Activated T-helper 1 cell treated with anti-CD3 and anti-CD28 coated beads, Interleukin-12 subunit alpha, Interleukin-12 subunit beta, Interleukin-2, Interleukin-4 antibody, amounts not matched to agents 30 ng/mL and 10 ng/mL and 1 ng/mL, durations not matched to agents 14 hours and 24 hours and 36 hours (primary cell): Measurements from ENCODE around the gene SMOC1. TPM values are rescaled to one million over a fixed set of nuclear protein-coding genes. Genes with fewer than 3 reads are reported as not detected.
A peak's percentile ranks its signal among the peaks of the same experiment; 100 is the strongest.

ENCODE experiments used
- DNase-seq: peaks from one replicate; pipeline ENCODE4 v3.0.0; 2021; ENCODE audit warnings: low spot score
- H3K27ac Mint-ChIP-seq: one replicate; pipeline ENCODE4 v1.8.0; 2021; ENCODE audit warnings: mild to moderate bottlenecking, mixed read lengths
- H3K27me3 Mint-ChIP-seq: one replicate; pipeline ENCODE4 v1.8.0; 2022; ENCODE audit warnings: mild to moderate bottlenecking, moderate library complexity, mixed read lengths; ENCODE audit not compliant: insufficient read depth
- H3K36me3 Mint-ChIP-seq: one replicate; pipeline ENCODE4 v1.8.0; 2021; ENCODE audit warnings: low read depth, mixed read lengths
- H3K4me1 Mint-ChIP-seq: one replicate; pipeline ENCODE4 v1.8.0; 2021; ENCODE audit warnings: low read depth, mixed read lengths
- H3K4me3 Mint-ChIP-seq: one replicate; pipeline ENCODE4 v1.8.0; 2021; ENCODE audit warnings: mild to moderate bottlenecking, moderate library complexity, mixed read lengths
- H3K9me3 Mint-ChIP-seq: one replicate; pipeline ENCODE4 v1.8.0; 2021; ENCODE audit warnings: mixed read lengths
- intact Hi-C: fragments of 100-400 bp; cut with micrococcal nuclease; formaldehyde crosslinking; loops from one replicate; pipeline ENCODE4 v1.15.1; 2024
- total RNA-seq: library from RNA; stranded (reverse); gene quantifications from 2 replicates; pipeline ENCODE4 v1.2.3, GENCODE V29; 2022

SMOC1 gene
- total RNA-seq, 1 donor from 2014 or later, result not detected

GRCh38 chr14:70019695-70020094, 140.5 kb downstream of the SMOC1 start:
- Mint-ChIP-seq H3K27me3 (peaks cover 11% of the 10 kb centered on the region), H3K4me3 (no peak overlapping the region), H3K36me3 (no peaks in the 10 kb centered on the region), H3K9me3 (no peaks in the 10 kb centered on the region), H3K4me1 (peaks cover 25% of the 10 kb centered on the region), H3K27ac (no peak overlapping the region)
- DNase-seq, result no peak
- intact Hi-C loops, result no loop called here

GRCh38 chr14:70020352-70021170, 141.3 kb downstream of the SMOC1 start:
- no peak for DNase-seq
- peaks cover 25% of the 10 kb centered on the region for H3K4me1 Mint-ChIP-seq
- no peaks in the 10 kb centered on the region for H3K36me3 Mint-ChIP-seq
- intact Hi-C loops, result no loop called here
- peaks cover 5% of the 10 kb centered on the region for H3K27me3 Mint-ChIP-seq
- no peaks in the 10 kb centered on the region for H3K9me3 Mint-ChIP-seq
- no peak overlapping the region for H3K27ac Mint-ChIP-seq
- no peak overlapping the region for H3K4me3 Mint-ChIP-seq

DNA sequence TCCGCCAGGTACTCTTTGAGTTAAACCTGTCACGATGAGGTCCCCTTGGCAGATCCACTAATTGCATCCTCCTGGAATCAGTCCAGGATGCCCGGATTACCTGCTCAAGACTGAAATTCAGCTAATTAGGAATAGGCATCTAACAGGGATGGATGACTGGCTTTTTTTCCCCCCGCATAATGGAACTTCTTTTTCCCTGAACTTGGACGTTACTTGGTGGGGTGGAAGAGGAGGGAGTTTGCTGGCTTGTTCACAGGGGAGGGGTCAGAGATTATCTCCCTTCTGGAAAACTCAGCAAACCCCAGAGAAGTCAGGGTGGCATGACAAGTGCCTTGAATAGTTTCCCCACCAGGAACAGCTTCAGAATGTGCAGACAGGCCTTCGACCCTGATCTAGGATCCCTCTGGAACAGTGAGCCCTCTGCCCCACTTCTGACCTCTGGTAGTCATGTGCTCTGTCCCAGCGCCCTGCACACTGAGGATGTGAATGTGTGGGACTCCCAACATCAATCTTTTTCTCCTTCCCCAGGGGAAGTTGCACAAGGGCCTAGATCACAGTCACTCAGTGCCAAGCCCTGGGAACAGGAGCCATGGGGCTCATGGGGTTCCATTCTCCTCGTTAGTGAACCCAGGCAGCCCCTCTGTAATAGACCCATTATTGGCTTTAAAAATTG, 142.5 kb downstream of the SMOC1 start:
- no peaks in the 10 kb centered on the region for H3K36me3 Mint-ChIP-seq
- H3K27ac Mint-ChIP-seq, result no peak overlapping the region
- H3K4me1 Mint-ChIP-seq, result peaks cover 25% of the 10 kb centered on the region
- no peak for DNase-seq
- H3K27me3 Mint-ChIP-seq, result peaks cover 5% of the 10 kb centered on the region
- intact Hi-C loops, result no loop called here
- H3K9me3 Mint-ChIP-seq, result no peaks in the 10 kb centered on the region
- H3K4me3 Mint-ChIP-seq, result no peak overlapping the region

DNA sequence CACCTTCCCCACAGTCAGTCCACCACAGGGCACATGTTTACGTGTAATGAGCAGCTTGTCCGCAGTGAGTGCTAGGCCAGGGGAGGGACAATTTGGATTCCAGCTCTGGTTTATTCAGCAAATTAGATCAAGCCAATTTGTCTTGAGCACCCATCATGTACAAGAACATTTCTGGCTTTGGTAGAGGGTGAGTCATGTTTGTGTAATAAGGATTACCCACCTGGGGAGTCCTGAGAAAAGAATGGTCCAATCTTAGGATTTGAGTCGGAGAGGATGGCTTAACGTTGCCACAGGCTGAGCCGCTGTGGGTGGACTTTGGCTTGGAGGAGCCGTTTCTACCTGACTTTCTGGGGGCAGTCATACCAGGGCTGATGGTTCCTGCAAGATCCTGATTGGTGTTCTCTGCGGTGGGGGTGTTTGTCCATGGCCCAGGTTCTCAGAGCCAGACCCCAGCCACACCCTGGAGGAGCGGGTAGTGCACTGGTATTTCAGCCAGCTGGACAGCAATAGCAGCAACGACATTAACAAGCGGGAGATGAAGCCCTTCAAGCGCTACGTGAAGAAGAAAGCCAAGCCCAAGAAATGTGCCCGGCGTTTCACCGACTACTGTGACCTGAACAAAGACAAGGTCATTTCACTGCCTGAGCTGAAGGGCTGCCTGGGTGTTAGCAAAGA, 143.7 kb downstream of the SMOC1 start:
- Mint-ChIP-seq H3K4me3 (no peak overlapping the region), H3K27me3 (peaks cover 5% of the 10 kb centered on the region), H3K4me1 (peaks cover 20% of the 10 kb centered on the region), H3K27ac (no peak overlapping the region), H3K36me3 (no peaks in the 10 kb centered on the region), H3K9me3 (no peaks in the 10 kb centered on the region)
- DNase-seq, result no peak
- intact Hi-C loops, result no loop called here

GRCh38 chr14:70023871-70024270, 144.7 kb downstream of the SMOC1 start:
- no peak overlapping the region for H3K4me3 Mint-ChIP-seq
- H3K27me3 Mint-ChIP-seq, result peaks cover 5% of the 10 kb centered on the region
- intact Hi-C loops, result no loop called here
- DNase-seq, result no peak
- H3K36me3 Mint-ChIP-seq, result no peaks in the 10 kb centered on the region
- no peak overlapping the region for H3K27ac Mint-ChIP-seq
- H3K4me1 Mint-ChIP-seq, result peaks cover 10% of the 10 kb centered on the region
- no peaks in the 10 kb centered on the region for H3K9me3 Mint-ChIP-seq

DNA sequence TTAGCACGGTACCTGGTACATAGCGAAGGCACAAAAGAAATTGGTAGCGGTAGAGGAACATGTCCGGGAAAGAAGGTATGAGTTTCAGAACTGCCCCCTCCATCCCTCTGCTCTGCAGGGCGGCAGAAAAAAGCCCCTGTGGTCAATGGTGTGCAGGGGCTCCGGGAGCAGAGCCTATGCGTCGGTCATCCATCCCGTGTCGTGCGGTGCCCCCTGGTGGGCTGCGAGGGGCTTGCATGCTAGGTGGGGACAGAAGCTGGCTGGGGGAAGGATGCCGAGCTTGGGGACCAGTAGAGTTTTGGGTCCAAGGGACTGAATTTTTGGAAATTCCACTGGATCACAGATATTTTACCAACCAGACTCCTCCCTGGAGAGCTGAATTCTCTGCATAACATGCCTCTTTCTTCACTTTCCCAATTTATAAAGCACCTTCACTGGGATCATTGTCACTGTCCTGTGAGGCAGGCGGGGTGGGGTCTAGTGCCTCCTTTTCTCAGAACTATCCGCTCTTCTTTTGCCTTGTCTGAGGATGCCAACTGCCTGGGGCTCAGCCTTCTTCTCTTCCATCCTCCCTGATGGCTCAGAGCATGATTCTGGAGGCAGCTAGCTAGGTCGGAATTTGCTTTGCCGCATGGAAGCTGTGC, 148.7 kb downstream of the SMOC1 start:
- Mint-ChIP-seq H3K4me1 (no peaks in the 10 kb centered on the region), H3K36me3 (no peaks in the 10 kb centered on the region), H3K27me3 (no peaks in the 10 kb centered on the region), H3K27ac (no peak overlapping the region), H3K9me3 (no peaks in the 10 kb centered on the region), H3K4me3 (no peak overlapping the region)
- intact Hi-C loops, result loop anchor here (1.0 to 5.0 kb wide), 5 partner anchors 47 to 443 kb away; partner anchors contain the start of gene SMOC1
- peak; percentile 45 for DNase-seq

- Mint-ChIP-seq H3K36me3 (no peaks in the 10 kb centered on the region), H3K4me1 (no peaks in the 10 kb centered on the region), H3K9me3 (no peaks in the 10 kb centered on the region), H3K4me3 (no peak overlapping the region), H3K27me3 (no peaks in the 10 kb centered on the region), H3K27ac (no peak overlapping the region)
- intact Hi-C loops, result loop anchor here (2.0 to 5.0 kb wide), 3 partner anchors 45 to 299 kb away; partner anchors contain the start of gene SMOC1
- DNase-seq, result no peak
Observed at GRCh38 chr14:70029296-70030132, 150.3 kb downstream of the SMOC1 start.

- H3K27me3 Mint-ChIP-seq, result peaks cover 4% of the 10 kb centered on the region
- no peak for DNase-seq
- no peaks in the 10 kb centered on the region for H3K4me1 Mint-ChIP-seq
- H3K9me3 Mint-ChIP-seq, result no peaks in the 10 kb centered on the region
- H3K36me3 Mint-ChIP-seq, result no peaks in the 10 kb centered on the region
- H3K4me3 Mint-ChIP-seq, result no peak overlapping the region
- intact Hi-C loops, result no loop called here
- no peak overlapping the region for H3K27ac Mint-ChIP-seq
Observed at GRCh38 chr14:70032016-70032415, 152.8 kb downstream of the SMOC1 start.

GRCh38 chr14:70032447-70032846, 153.2 kb downstream of the SMOC1 start:
- H3K36me3 Mint-ChIP-seq, result no peaks in the 10 kb centered on the region
- H3K4me1 Mint-ChIP-seq, result no peaks in the 10 kb centered on the region
- H3K4me3 Mint-ChIP-seq, result no peak overlapping the region
- intact Hi-C loops, result no loop called here
- H3K9me3 Mint-ChIP-seq, result no peaks in the 10 kb centered on the region
- peaks cover 4% of the 10 kb centered on the region for H3K27me3 Mint-ChIP-seq
- DNase-seq, result no peak
- no peak overlapping the region for H3K27ac Mint-ChIP-seq

- Mint-ChIP-seq H3K27me3 (peaks cover 4% of the 10 kb centered on the region), H3K4me3 (no peak overlapping the region), H3K4me1 (no peaks in the 10 kb centered on the region), H3K36me3 (no peaks in the 10 kb centered on the region), H3K9me3 (no peaks in the 10 kb centered on the region), H3K27ac (no peak overlapping the region)
- DNase-seq, result no peak
- intact Hi-C loops, result no loop called here
Observed at GRCh38 chr14:70033116-70033515, 153.9 kb downstream of the SMOC1 start.

DNA sequence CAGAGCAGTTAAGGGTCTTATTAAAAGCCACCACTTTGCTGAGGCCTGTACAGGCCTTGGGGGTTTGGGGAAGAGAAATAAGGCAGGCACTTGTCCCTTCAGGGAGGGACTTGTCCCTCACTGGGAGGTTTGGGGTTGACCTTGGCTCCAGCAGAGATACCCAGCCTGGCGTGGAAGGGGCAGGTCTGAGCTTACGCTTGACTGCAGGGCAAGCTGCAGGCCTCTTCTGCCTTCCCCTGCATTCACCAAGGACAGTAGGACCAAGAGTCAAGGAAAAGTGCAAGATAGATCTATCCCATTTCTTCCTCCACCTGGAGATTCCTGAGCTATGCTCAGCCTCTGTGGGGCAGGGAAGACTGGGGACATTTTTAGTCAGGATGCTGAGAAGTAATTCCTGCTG, 154.3 kb downstream of the SMOC1 start:
- Mint-ChIP-seq H3K4me3 (no peak overlapping the region), H3K9me3 (no peaks in the 10 kb centered on the region), H3K4me1 (no peaks in the 10 kb centered on the region), H3K27ac (no peak overlapping the region), H3K27me3 (peaks cover 4% of the 10 kb centered on the region), H3K36me3 (no peaks in the 10 kb centered on the region)
- DNase-seq, result no peak
- intact Hi-C loops, result no loop called here

GRCh38 chr14:70034257-70034656, 155.0 kb downstream of the SMOC1 start:
- no peak overlapping the region for H3K4me3 Mint-ChIP-seq
- no peak overlapping the region for H3K27ac Mint-ChIP-seq
- H3K27me3 Mint-ChIP-seq, result peaks cover 4% of the 10 kb centered on the region
- intact Hi-C loops, result no loop called here
- no peaks in the 10 kb centered on the region for H3K36me3 Mint-ChIP-seq
- DNase-seq, result no peak
- no peaks in the 10 kb centered on the region for H3K9me3 Mint-ChIP-seq
- H3K4me1 Mint-ChIP-seq, result no peaks in the 10 kb centered on the region
